Heart left ventricle (tissue), 16 donors: ENCODE results near the gene UQCR11. TPM values are rescaled to one million over a fixed set of nuclear protein-coding genes. Genes with fewer than 3 reads are reported as not detected.

ENCODE experiments used
- ATAC-seq, 4 donors: fragments of 200-7000 bp; cut with Tn5 transposase; one replicate each; pipeline ENCODE4 v1.9.1; 2020 to 2022; ENCODE audit warnings: moderate library complexity in 4 of 4, mild to moderate bottlenecking in 3 of 4, moderate number of reproducible peaks in 1 of 4
- DNase-seq, 5 donors: peaks; one replicate each; pipeline ENCODE4 v3.0.0-alpha.2; 2020
- H3K27ac ChIP-seq, 12 donors: fragments of 200-600 bp; sonication (generic) in 4 of 12; one replicate each; pipeline versions ENCODE4 v1.5.0 to v1.8.0; 2016 to 2022; ENCODE audit warnings: mild to moderate bottlenecking in 2 of 12
- H3K27me3 ChIP-seq, 9 donors: fragments of 200-600 bp; sonication (generic) in 2 of 9; one replicate each; pipeline versions ENCODE4 v1.5.1 to v1.8.0; 2016 to 2022; ENCODE audit warnings: mild to moderate bottlenecking in 3 of 9
- H3K36me3 ChIP-seq, 9 donors: fragments of 200-600 bp; sonication (generic) in 2 of 9; one replicate each; pipeline versions ENCODE4 v1.5.0 to v1.8.0; 2018 to 2022; ENCODE audit warnings: mild to moderate bottlenecking in 2 of 9
- H3K4me1 ChIP-seq, 12 donors: fragments of 200-600 bp; sonication (generic) in 4 of 12; one replicate each; pipeline versions ENCODE4 v1.5.0 to v1.8.0; 2016 to 2022; ENCODE audit warnings: mild to moderate bottlenecking in 3 of 12
- H3K4me3 ChIP-seq, 12 donors: fragments of 200-600 bp; sonication (generic) in 4 of 12; one replicate each; pipeline versions ENCODE4 v1.5.0 to v1.8.0; 2017 to 2022; ENCODE audit warnings: mild to moderate bottlenecking in 9 of 12, moderate library complexity in 4 of 12
- H3K9me3 ChIP-seq, 12 donors: fragments of 200-600 bp; sonication (generic) in 4 of 12; one replicate each; pipeline versions ENCODE4 v1.5.0 to v1.8.0; 2016 to 2022; ENCODE audit warnings: mild to moderate bottlenecking in 1 of 12
- CTCF ChIP-seq, 12 donors: fragments of 200-600 bp; sonication (generic) in 4 of 12; IDR thresholded peaks; one replicate each; pipeline versions ENCODE4 v1.5.0 to v1.8.0; 2018 to 2022; ENCODE audit warnings: antibody characterized with exemption in 12 of 12, mild to moderate bottlenecking in 5 of 12
- POLR2A ChIP-seq, 2 donors: fragments of 450-650 bp; IDR thresholded peaks; one replicate each; pipeline ENCODE4 v1.6.1; 2017; ENCODE audit warnings: antibody characterized with exemption in 2 of 2, mild to moderate bottlenecking in 2 of 2, moderate library complexity in 2 of 2
- whole genome bisulfite sequencing, 4 donors: extraction: QIAGEN DNeasy Blood & Tissue Kit in 2 of 4; methylation state at CpG; one replicate each; pipeline versions ENCODE4 v1.1.5 to v1.1.7; 2013 to 2018; 5-methylcytosine and 5-hydroxymethylcytosine counted together
- intact Hi-C, 10 donors: fragments of 100-400 bp; cut with DNase I; formaldehyde crosslinking; loops; one replicate each; pipeline versions ENCODE4 v1.11.1 to v1.14.2; 2022
- long read RNA-seq, 3 donors: library from polyadenylated mRNA; unstranded; transcript quantifications; one replicate each; pipeline ENCODE4 v2.0.0, GENCODE V29; 2020 to 2021
- polyA plus RNA-seq, 2 donors: library from polyadenylated mRNA; stranded (reverse); fragments of 200-250 nt; gene quantifications; one replicate each; pipeline ENCODE4 v1.2.3, GENCODE V29; 2013
- total RNA-seq, 9 donors: library from RNA; depleted of rRNA in 2 of 9; stranded (reverse); fragments of >200 nt in 2 of 9; fragmentation: NEBNext Ultra II Directional in 3 of 9; extraction: Animal tissue kit (Norgen Biotek cat#: 25700) in 3 of 9; gene quantifications; one replicate each; pipeline versions ENCODE4 v1.1.0 to v1.2.4, GENCODE V29; 2016 to 2023
- donor health status: ischemic (EF 13 %, LVEDD 7.1; RV severe dilation, severe dysfunction).
- donor health status: healthy with polysubstance abuse.
- donor health status: DM: no; HTN: yes; CAD: no.
- donor health status: DM: no; HTN: no; CAD: no.
- donor health status: ischemic (EF 25% LVEDD 6.9; RV normal size, moderate dysfunction).
- donor health status: ischemic (EF 25% LVEDD 5.7; RV mildly dilated, moderate dysfunction).
- donor health status: healthy.
- donor health status: DM: yes; HTN: yes; CAD: no.
- donor health status: ischemic (EF 35%, LVEDD 5.7; RV mildly dilated, moderate dysfunction).
- donor health status: nonischemic (EF 11% LVEDD 7.7; RV severe dilation, severe dysfunction).
- donor health status: DM: yes; HTN: yes; CAD: no.
- donor health status: PGD.
- donor health status: ischemic (EF 29% LVEDD 5.4; RV normal size, mild dysfunction).
- donor health status: nonischemic (EF 23%, LVEDD 6.1; RV moderate dilation, normal function).

The UQCR11 gene
- total RNA-seq (100 to 1,000 TPM; 170 to 982 (median 690) TPM), polyA plus RNA-seq (100 to 1,000 TPM; 271 to 329 TPM)
- long read RNA-seq, donor 1, transcript UQCR11-203 (3 exons, 1,324 nt), result major isoform, 479 of 498 reads
- long read RNA-seq, donor 1, partial matches to known transcripts, result 11 of 498 reads
- long read RNA-seq, donor 1, other reads (novel, unspliced or antisense), result 7 of 498 reads
- long read RNA-seq, donor 2, transcript UQCR11-203 (3 exons, 1,324 nt), result major isoform, 315 of 324 reads
- long read RNA-seq, donor 2, partial matches to known transcripts, result 8 of 324 reads
- long read RNA-seq, donor 2, other reads (novel, unspliced or antisense), result 1 of 324 reads
- long read RNA-seq, donor 3, transcript UQCR11-203 (3 exons, 1,324 nt), result major isoform, 296 of 310 reads
- long read RNA-seq, donor 3, partial matches to known transcripts, result 7 of 310 reads
- long read RNA-seq, donor 3, other reads (novel, unspliced or antisense), result 5 of 310 reads

GRCh38 chr19:1605236-1606137, at the start of gene UQCR11:
TSS of gene UQCR11 (minus strand) at chr19:1605462. CDS start at chr19:1605409, 53 bp downstream.
- peak within 1 kb of the TSS; percentile 80 to 100 (median 90) for H3K4me3 ChIP-seq
- intact Hi-C loops, result loop anchor here in 9 of 10 donors (1.0 to 5.0 kb wide), 7 partner anchors 45 to 162 kb away; partner anchors contain the start of gene TCF3 (in 7 of the 9)
- ATAC-seq (peak; percentile 94 to 97 (median 96)), DNase-seq (peak; percentile 96 to 97 (median 97))
- peaks cover 0 to 23% (median 4%) of the 10 kb centered on the region in 9 donors for H3K36me3 ChIP-seq
- WGBS, 4 donors, result 0 to 1% (median 0%) methylated on average over 38 to 79 of the region's 79 CpGs
- peak; percentile 35 to 75 (median 54) for TF ChIP-seq CTCF (IDR thresholded peaks at IDR 0.05)
- TF ChIP-seq POLR2A (IDR thresholded peaks at IDR 0.05), result peak in 1 of 2 donors; percentile 51
- H3K4me1 ChIP-seq, result peaks cover 0 to 45% (median 28%) of the 10 kb centered on the region in 12 donors
- H3K9me3 ChIP-seq, result no peaks in the 10 kb centered on the region
- no peaks in the 10 kb centered on the region for H3K27me3 ChIP-seq
- H3K27ac ChIP-seq, result peak within 1 kb of the TSS; percentile 87 to 97 (median 95)

- Histone ChIP-seq H3K36me3 (peaks cover 0 to 7% (median 0%) of the 10 kb centered on the region in 9 donors), H3K4me1 (peaks cover 0 to 22% (median 12%) of the 10 kb centered on the region in 12 donors), H3K4me3 (no peak overlapping the region), H3K27ac (no peak overlapping the region), H3K27me3 (peaks cover 0 to 7% (median 0%) of the 10 kb centered on the region in 9 donors), H3K9me3 (no peaks in the 10 kb centered on the region)
- DNase-seq (peak in 2 of 5 donors; percentile 29 to 54), ATAC-seq (no peak)
- TF ChIP-seq CTCF (IDR thresholded peaks at IDR 0.05), result no peak
- WGBS, 4 donors, result 82 to 86% (median 85%) methylated on average over 14 to 18 of the region's 18 CpGs
- intact Hi-C loops, result loop anchor here in 6 of 10 donors (5.0 kb wide), 2 partner anchors 47 to 87 kb away; partner anchors contain the start of genes UQCR11 (in 5 of the 6) and MEX3D (in 1 of the 6)
These were observed 49.0 kb upstream of the UQCR11 start for GRCh38 chr19:1654178-1654792.

DNA sequence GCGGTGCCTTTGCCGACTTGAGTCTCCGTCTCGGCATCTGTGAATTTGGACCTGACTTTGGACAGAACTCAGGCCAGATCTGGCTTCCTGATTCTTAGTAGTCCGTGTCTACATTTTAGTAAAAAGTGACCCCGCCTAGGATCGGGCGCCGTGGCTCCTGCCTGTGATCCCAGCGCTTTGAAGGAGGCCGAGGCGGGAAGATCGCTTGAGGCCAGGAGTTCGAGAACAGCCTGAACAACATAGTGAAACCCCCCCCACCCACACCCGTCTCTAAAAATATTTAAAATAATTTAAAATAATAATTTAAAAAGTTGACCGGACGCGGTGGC, 48.0 kb upstream of the UQCR11 start:
- WGBS, 4 donors, result 18 to 22% (median 21%) methylated on average over 18 of the region's 18 CpGs
- Histone ChIP-seq H3K4me1 (peaks cover 0 to 22% (median 12%) of the 10 kb centered on the region in 12 donors), H3K27me3 (peaks cover 0 to 7% (median 0%) of the 10 kb centered on the region in 9 donors), H3K4me3 (peak overlapping the region; percentile 33 to 91 (median 74)), H3K36me3 (peaks cover 0 to 13% (median 0%) of the 10 kb centered on the region in 9 donors), H3K27ac (peak overlapping the region; percentile 99 to 100 (median 100)), H3K9me3 (no peaks in the 10 kb centered on the region)
- TF ChIP-seq POLR2A (IDR thresholded peaks at IDR 0.05) (peak in 1 of 2 donors; percentile 10), CTCF (IDR thresholded peaks at IDR 0.05) (no peak)
- peak; percentile 0 to 6 (median 4) for ATAC-seq
- DNase-seq, result no peak
- intact Hi-C loops, result loop anchor here in 8 of 10 donors (1.0 to 5.0 kb wide), 5 partner anchors 46 to 162 kb away; partner anchors contain the start of genes UQCR11 (in 7 of the 8), MEX3D (in 1 of the 8), PCSK4 (in 1 of the 8) and REEP6 (in 1 of the 8)
